Spleen (tissue), 7 donors: Measurements from ENCODE around the gene C9orf85.

Source experiments
- POLR2A ChIP-seq, 3 donors: fragments of 450-650 bp; IDR thresholded peaks; one replicate each; pipeline ENCODE4 v1.5.1; 2017; ENCODE audit warnings: antibody characterized with exemption in 3 of 3, mild to moderate bottlenecking in 1 of 3
- POLR2AphosphoS5 ChIP-seq, 3 donors: sonication (generic); formaldehyde crosslinking; IDR thresholded peaks; one replicate each; pipeline ENCODE4 v1.5.1; 2017; ENCODE audit warnings: antibody characterized with exemption in 3 of 3
- TF ChIP-seq, protein P1 (sequence below), 11 experiments: fragments of 200-600 bp in 7 of 11; fragments of 450-650 bp in 4 of 11; sonication (generic) in 4 of 11; IDR thresholded peaks in 8 of 11; conservative IDR thresholded peaks in 3 of 11; 1 replicate in 7 of 11; 2 replicates in 4 of 11; pipeline versions ENCODE4 v1.4.0 to v1.8.0; 2016 to 2021; ENCODE audit warnings: antibody characterized with exemption in 11 of 11, inconsistent platforms in 4 of 11, mild to moderate bottlenecking in 1 of 11
- donor health status: DM: no; HTN: no; CAD: no; lungs with moderate emphysema.
- donor health status: DM: no; HTN: no; CAD: no.
- donor health status: DM: no; HTN: no; CAD: no.

DNA sequence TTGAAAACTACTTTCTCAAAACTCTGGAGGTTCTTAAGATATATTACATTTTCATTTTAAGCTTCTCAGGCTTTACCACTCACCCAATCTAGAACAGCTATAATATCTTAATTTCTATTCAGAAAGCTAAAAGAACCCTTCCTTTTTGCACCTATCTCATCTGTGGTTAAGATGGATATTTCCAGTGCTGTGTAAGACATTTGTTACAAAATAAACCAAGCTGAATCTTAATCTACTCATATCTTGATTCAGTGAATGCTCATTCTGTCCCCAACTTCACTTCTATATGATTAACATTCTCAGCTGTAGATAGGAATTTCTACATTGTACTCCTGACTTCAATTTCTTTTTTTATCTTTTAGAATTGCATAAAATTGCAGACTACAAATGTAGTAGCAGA, 15.5 kb upstream of the C9orf85 start:
- TF ChIP-seq, protein P1, sequence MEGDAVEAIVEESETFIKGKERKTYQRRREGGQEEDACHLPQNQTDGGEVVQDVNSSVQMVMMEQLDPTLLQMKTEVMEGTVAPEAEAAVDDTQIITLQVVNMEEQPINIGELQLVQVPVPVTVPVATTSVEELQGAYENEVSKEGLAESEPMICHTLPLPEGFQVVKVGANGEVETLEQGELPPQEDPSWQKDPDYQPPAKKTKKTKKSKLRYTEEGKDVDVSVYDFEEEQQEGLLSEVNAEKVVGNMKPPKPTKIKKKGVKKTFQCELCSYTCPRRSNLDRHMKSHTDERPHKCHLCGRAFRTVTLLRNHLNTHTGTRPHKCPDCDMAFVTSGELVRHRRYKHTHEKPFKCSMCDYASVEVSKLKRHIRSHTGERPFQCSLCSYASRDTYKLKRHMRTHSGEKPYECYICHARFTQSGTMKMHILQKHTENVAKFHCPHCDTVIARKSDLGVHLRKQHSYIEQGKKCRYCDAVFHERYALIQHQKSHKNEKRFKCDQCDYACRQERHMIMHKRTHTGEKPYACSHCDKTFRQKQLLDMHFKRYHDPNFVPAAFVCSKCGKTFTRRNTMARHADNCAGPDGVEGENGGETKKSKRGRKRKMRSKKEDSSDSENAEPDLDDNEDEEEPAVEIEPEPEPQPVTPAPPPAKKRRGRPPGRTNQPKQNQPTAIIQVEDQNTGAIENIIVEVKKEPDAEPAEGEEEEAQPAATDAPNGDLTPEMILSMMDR (IDR thresholded peaks at IDR 0.05 in 8 of 11, conservative IDR thresholded peaks at IDR 0.05 in 3 of 11): no peak
- no peak for TF ChIP-seq POLR2A (IDR thresholded peaks at IDR 0.05)
- no peak for TF ChIP-seq POLR2AphosphoS5 (IDR thresholded peaks at IDR 0.05)
